ENCODE results near the gene PIK3R1.
A peak's percentile ranks its signal among the peaks of the same experiment; 100 is the strongest.

- TF ChIP-seq CTCF (IDR thresholded peaks at IDR 0.05) (no peak), EP300 (IDR thresholded peaks at IDR 0.05) (peak in 1 of 4 donors; percentile 21), POLR2A (IDR thresholded peaks at IDR 0.05) (no peak)
Measured at GRCh38 chr5:68265347-68265746, 49.8 kb downstream of the PIK3R1 start.
